Measurements from ENCODE around the gene REEP6.
"Not testable (repeated sequence)": the region's sequence is repeated elsewhere in the genome, so short reads cannot be mapped to it uniquely, and the experiment has no call there.

The REEP6 gene

DNA sequence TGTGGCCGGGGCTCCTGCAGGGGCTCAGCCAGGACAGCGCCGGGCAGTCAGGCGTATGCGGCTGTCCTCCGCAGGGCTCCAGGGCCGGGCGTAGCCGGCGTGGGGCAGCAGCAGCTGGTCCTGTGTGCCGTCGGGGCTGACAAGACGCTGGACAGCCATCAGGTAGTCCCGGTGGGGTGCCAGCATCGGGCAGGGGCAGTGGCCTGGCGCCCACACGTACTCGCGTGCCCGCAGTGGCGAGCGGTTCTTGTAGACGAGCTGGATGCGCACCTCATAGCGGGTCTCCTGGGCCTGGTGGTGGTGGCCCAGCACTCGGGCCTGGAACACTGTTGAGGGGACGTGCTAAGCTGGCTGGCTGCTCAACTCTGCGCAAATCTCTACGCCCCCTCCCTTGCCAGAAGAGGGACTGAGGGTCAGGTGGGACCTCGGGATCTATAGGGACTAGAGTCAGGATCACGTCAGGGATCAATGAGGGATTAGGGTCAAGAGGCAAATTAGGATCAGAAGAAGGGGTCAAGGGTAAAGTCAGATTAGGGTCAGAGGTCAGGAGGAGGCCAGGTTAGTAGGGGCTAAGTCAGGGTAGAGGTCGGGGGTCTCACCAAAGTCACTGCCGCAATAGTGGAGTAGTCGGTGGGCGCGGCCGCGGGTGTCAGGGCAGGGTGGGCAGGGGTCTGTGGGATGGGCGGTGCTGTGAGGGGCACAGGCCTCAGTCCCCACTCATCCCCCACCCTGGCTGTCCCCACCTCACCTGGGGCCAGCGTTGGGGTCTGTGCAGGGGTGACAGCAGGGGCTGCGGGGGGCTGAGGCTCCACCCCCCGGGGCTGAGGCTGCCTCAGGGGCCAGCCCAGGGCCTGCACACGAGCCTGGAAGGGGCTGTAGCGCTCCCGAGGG lies 15.3 kb downstream of the REEP6 start:
- no peak for DNase-seq

DNA sequence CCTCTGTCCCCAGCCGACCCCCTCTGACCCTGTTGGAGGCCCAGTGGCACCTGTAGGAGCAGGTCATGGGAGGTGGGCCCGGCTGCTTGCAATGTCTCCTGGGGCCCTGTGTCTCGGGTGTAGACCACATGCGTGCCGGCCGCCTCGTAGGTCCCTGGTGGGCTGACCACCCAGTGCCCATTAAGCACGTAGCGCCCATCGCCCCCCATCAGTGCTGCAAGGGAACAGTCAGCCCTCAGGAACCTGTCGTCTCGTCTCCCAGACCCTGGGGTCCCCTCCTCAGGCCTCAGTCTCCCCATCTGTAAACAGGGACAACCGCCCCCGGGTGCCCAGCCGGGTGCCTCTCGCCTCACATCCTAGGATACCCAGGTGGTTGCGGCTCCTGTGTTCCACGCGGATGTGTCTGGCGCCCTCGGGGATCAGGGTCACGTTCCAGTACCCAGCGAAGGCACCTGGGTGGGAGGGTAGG lies 16.2 kb downstream of the REEP6 start:
- peak in 3 of 56 donors; percentile 20 to 45 (median 45) for DNase-seq

DNA sequence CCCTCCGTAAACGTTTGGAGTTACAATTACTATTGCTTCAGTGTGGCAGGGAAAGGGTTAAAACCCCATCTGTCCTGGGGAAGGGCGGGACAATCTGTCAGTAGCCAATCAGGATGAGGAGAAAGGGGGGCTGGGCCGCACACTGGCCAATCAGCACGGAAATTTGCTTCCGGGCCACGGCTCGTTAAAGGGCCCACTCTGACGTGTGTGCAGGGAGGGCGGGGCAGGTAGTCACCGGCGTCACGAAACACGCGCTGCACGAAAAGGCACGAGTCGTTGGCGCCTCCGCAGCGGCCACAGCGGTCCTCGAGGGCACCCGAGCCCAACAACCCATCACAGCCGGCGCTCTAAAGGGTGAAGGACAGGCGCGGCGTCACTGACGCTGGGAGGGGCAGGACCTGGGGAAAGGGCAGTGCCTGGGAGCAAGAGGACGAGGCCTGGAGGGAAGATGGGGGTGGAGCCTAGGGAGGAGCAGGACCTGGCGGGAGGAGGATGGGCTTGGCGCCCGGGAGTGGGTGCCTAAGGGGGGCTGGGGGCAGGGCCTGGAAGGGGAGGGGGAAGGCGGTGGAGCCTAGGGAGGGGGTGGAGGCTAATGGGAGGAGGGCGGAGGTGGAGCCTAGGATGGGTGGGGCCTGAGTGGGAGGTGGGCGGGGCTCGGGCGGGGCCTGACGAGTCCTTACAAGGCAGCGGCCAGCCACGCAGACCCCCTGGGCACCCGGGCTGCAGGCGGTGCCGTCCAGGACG lies 17.0 kb downstream of the REEP6 start:
- DNase-seq: peak; percentile 65 to 96 (median 91)

DNA sequence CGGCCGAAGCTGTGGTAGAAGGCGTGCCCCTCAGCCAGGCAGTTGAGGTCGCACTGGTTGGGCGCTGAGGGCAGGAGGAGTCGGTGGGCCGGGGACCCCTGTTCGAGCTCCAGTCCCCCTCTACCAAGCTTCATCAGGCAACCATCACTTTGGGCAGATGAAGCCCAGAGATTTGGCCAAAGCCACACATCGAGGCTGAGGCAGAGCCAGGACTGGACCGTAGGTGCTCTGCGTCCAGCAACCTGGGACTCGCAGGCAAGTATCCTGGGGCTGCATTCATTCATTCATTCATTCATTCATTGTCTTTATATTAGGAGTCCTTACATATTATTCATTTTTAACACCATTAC lies 17.5 kb downstream of the REEP6 start:
- DNase-seq: no peak

DNA sequence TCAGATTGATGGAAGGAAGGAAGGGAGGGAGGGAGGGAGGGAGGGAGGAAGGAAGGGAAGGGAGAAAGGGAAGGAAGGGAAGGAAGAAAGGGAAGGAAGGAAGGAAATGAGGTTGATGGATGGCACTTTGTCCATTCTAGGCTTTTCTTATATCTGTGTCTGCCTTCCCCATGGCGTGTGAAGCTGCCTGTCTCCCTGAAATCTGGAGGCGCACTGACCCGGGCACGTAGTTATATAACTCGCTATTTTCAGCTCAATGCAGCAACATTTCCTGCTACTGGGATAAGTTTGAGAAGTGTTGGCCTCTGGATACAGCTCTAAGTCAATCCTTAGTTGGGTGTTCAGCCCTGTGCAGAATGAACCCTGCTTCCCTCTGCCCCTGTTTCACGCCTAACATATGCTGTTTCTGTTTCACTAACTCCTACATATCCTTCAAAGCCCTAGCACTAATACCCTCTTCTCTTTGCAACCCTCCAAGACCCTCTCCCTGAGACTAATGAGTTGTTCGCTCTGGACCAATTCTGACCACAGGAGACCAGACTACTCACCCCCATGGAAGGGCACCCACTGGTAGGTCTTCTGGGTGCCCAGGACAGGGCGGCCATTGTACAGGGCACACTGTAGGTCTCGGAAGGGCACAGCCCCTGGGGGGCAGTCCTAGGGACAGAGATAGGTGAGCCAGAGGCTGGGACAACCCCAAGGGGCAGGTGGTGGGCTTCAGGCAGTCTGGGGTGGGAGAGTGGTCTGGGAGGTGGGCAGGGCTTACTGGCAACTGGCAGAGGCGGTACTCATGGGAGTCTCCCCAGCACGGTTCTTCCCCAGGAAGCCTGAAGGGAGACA lies 18.8 kb downstream of the REEP6 start:
- DNase-seq: no peak

DNA sequence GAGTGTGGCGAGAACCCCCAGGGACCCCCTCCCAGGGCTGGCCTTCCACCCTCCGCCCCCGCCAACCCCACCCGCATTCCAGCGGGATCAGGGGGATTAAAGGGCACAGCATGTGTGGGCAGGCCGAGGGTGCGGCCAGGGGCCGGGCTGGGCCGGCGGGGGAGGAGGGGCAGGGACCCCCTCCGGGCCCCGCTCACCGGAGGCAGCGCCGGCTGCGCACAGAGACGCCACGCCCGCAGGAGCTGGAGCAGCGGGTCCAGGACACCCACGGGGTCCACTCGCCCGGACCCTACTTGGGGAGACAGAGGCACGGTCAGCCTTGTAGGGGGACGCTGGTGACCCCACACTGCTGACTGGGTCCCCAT lies 19.4 kb downstream of the REEP6 start:
- DNase-seq: no peak

DNA sequence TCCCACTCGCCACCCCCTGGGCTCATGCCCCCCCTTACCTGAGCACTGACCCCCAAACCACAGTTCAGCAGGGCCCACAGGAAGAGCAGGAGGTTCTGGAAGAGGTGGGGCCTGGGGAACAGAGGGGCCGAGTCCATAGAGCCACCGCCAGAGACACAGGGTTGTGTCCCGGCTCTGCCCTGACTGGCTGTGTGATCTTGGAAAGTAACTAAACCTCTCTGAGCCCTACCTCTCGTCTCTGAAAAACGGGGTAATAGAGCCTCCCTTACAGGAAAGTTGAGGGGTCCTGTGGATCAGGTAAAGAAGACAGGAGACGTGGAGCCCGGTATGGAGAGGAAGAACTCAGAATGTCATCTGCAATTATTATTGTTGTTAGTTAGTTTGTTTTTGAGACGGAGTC lies 19.8 kb downstream of the REEP6 start:
- no peak for DNase-seq

DNA sequence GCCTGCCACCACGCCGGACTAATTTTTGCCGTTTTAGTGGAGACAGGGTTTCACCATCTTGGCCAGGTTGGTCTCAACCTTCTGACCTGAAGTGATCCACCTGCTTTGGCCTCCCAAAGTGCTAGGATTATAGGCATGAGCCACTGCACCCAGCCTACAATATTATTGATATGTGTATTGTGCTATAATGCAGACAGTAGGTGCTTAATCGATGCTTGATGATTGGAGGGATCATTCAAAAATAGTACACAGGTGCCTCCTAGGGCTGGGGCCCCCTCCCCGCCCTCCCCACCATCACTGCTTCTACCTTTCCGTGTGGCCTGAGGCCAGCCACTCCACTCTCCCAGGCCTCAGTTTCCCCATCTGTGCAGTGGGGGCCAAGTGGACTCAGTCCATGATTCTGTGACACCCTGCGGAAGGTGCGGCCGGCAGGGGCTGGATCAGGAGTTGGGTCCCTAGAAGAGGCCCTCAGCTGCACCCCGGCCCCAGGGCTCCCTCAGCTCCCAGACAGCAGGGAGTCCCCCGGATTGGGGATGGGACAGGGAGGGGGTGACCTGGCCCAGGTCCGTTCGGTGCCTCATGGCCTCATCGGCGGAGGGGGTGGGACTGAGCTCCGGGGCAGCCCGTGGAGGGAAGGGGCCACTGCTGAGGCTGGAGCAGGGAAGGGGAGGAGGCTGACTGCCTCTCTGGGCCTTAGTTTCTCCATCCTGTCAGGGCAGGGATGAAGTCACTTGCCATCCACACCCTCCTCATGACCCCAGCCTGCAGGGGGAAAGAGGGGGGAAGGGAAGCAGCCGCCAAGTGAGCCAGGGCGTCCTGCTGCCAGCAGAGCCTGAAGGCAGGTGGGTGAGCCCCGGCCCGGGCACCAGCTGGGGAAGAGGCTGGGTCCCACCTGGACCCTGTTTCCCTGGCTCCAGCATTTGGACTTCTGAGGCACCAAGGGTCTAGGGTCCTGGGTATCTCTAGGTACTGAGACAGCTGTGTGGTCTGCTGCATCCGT lies 20.6 kb downstream of the REEP6 start:
- no peak for DNase-seq

DNA sequence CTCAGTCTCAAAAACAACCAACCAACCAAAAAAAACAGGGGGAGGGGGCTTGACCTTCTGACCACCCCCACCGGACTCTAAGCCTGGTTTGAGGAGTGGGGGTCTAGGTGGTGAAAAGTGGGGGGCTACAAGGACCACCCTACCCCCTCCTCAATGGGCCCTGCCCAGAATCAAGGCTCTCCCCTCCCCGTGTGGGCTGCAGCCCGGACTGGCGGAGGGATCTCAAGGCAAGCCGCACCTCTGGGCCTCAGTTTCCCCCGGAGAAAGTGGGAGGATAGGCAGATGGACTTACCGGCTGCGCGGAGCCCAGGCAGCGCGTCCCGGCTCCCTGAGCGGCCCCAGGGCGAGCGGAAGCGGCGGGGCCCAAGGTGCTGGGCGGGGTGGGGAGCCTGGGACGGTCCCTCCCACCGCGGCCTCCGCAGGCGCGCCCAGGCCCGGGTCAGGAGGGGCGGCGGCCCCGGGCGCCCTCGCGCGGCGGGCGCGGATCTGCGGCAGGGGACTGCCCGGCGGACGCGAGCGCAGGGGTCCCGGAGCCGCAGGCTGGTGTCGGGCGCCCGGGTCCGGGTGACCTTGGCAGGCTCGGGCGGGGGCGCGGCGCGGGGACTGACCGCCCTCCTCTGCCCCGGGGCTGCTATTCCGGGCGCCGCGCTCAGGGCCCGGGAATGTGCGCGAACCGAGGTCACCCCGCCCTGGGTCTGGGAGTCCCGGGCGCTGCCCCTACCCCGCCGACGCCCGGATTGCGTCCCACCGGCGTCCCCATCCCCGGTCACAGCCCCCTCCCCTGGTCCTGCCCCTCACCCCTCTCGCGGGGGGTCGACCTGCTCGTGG lies 21.9 kb downstream of the REEP6 start, which contains the start of gene ADAMTSL5:
TSS of gene ADAMTSL5 (minus strand) at position 349 of the 828 bp plus-strand sequence. CDS start 2,076 bp downstream, outside the sequence.
- DNase-seq: no peak

DNA sequence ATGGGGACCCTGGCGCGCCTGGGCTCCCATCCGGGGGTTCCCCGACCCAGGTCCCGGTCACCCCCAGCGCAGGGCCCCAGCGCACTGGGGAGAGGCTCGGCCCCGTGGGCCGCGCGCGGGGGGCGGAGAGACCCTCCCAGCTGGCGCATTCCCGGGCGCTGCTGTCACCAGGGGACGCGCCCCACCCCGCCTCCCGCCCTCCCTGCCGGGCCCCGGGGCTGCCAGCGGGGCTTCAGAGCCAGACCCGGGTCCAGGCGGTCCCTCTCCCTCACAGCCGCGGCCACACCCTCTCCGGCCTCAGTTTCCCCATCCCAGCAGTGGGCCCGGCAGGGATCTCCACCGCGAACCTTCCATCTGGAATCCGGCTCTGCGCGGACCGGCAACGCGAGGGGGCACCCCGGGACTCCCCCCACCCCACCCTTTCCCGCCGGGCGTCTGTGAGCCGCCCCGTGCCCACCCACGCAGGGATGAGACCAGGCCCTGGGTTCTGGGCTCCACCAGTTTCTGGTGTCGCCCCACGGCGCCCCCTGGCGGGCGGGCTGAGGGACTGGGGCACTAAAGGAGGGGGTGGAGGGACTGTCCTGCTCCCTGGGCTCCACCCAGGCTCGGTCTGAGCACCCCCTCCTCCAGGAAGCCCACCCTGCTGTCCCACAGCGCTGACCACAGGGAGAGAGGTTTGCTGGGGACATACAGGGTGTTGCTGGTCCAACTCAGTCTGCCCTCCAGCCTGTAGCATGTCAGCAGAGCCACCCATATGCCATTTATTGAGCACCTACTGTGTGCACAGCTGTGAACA lies 22.7 kb downstream of the REEP6 start:
- peak in 2 of 56 donors; percentile 30 to 34 for DNase-seq

DNA sequence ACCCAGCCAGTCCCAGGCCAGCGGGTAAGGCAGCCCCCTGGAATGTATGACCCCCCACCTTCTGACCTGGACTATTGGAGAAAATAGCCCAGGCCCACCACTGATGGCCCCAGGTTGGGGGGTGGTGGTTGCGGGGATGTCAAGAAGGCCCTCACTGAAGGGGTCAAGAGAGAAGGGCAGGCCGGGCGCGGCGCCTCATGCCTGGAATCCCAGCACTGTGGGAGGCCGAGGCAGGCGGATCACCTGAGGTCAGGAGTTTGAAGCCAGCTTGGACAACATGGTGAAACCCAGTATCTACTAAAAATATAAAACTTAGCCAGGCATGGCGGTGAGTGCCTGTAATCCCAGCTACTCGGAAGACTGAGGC lies 23.3 kb downstream of the REEP6 start:
- no peak for DNase-seq

DNA sequence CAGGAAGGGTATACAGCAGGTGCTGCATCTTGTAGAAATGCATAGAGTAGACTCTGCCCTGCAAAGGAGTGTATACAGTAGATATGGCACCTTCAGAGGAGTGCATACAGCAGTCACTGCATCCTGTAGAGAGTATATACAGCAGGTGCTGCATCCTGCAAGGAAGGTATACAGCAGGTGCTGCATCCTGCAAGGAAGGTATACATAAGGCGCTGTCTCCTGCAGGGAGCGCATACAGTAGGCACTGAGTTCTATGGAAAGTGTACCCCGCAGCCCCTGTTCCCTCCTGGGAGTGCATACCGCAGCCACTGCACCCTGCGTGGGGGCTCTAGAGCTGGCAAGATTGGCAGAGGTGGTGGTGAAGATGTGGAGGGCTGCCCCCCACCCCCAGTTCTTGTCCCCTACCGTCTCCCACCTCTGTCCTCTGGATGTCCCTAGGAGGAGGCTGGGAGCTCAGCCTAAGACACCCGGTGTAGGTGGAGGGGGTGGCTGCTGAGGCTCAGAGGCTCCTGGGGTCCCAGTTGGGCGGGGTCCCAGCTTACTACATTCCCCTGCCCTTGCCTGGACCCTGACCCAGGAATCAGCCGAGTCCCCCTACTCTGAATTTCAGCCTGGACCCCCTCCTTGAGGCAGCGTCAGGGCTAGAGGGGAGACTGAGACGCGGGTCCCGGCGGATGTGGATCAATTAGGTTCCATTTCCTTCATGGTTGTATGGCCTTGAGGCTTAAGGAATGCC lies 24.2 kb downstream of the REEP6 start:
- DNase-seq: no peak

DNA sequence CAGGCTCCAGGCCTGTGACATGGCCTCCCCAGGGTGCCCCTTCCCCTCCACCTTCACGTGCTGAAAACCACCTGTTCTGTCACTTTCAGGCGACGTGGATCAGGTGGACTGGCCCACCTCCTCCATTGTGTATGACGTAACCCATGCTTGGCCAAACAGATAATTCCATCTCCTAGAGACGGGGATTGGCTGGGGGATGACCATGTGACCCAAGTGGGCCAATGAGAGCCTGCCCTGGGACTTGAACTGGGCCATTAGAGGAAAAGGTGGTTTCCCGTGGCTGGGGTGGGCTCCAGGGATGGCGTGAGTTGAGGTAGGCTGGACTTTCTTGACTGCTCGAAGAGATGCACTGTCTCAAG lies 25.4 kb downstream of the REEP6 start:
- no peak for DNase-seq

DNA sequence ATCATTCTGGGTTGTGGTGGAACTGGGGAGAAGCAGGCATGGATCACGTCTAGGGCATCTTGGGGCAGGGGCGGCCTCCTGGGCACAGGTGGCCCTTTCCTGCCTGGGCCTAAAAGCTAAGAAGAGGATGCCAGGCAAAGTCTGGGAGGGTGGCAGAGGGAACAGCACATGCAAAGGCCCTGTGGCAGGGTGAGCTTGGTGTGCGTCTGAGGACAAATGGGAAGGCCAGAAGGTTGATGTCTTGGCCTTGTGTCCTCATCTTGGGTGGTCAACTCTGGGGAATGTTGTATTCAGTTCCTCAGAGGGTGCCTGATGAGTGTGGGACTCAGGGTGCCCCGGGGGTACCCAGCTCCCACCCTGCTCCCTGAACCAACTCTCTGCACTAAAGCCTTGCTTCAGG lies 27.5 kb downstream of the REEP6 start:
- no peak for DNase-seq

DNA sequence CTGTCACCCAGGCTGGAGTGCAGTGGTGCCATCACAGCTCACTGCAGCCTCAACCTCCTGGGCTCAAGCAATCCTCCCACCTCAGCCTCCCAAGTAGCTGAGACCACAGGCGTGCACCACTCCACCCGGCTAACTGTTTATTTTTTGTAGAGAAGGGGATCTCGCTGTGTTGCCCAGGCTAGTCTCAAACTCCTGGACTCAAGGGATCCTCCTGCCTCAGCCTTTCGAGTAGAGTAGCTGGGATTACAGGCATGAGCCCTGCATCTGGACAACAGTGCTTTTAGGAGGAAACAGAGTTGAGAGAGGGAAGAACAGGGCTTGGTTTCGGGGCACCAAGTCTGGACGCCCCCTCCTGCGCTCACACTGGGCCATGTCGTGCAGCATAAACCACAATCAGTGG lies 28.8 kb downstream of the REEP6 start:
- DNase-seq: not testable (repeated sequence)

DNA sequence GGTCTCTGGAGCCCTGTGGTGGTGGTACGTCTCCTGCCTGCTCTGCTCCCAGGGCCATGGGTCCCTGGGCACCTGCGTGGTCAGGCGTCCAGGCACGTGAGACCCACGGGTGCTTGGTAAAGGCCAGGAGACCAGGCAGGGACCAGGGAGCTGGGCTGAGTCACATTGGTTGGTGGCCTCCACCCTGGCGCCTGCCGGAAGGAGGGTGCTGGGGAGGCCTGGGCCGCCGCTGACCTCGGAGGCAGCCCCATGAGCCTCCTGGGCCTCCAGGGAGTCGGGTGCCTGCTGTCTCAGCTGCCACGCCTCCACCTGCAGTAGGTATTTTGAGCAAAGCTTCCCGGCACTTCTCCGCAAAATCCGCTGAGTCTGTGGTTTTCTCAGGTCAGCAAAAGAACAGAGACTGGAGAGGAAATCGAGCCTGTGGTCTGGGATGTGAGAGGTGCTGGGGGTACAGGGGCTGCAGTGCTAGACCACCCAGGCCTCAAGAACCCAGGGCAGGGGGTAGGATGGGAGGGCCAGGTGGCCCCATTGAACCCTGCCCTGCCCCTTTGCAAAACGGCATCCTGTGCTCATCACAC lies 29.3 kb downstream of the REEP6 start:
- no peak for DNase-seq

DNA sequence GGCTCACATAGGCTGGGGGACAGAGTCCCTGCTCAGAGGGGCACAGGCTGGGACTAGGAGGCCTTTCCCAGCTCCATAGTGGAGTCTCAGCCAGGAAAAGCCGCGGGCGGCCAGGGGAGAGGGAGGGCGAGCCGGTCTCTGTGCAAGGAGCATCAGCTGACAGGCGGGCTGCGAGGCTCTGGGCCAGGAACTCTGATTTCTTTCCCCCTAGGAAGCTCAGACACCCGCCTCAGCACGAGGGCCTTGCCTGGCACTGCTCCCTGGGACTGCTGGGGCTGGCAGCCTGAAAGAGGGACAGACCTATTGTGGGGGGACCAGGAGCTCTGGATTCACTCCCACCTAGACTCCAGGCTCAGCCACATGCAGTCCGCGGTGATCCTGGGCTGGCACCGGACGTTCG lies 30.7 kb downstream of the REEP6 start:
- DNase-seq: peak in 51 of 56 donors; percentile 3 to 85 (median 44)

DNA sequence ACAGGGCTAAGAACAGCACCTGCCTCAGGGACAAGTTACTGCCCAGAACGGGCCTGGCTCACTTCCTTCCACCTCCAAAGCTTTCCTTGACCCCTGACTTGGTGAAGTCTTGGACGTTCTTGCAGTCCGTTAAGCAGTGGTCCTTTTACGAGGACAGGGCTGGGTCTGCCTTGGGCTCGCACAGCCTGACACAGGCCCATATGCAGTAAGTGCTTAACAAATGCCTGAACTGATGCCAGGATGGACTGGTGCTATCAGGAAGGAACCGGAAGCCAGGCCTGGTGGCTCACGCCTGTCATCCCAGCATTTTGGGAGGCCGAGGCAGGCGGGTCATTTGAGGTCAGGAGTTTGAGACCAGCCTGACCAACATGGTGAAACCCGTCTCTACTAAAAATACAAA lies 31.1 kb downstream of the REEP6 start:
- DNase-seq: peak in 1 of 56 donors; percentile 28

Data from nucleus accumbens (tissue), 56 donors.